Adrenal gland (tissue), 12 donors: ENCODE data around the gene MAP3K15. TPM values are rescaled to one million over a fixed set of nuclear protein-coding genes. Genes with fewer than 3 reads are reported as not detected.

Experiments
- DNase-seq, 7 donors: peaks; one replicate each; pipeline ENCODE4 v3.0.0-alpha.2; 2019 to 2020
- H3K27ac ChIP-seq, 5 donors: fragments of 200-600 bp; sonication (generic) in 4 of 5; 1 replicate in 3 of 5; 2 replicates in 2 of 5; pipeline versions ENCODE4 v1.5.1 to v1.8.0; 2016 to 2020; ENCODE audit warnings: mild to moderate bottlenecking in 1 of 5
- H3K27me3 ChIP-seq: fragments of 200-600 bp; 2 replicates; pipeline ENCODE4 v1.8.0; 2021
- H3K36me3 ChIP-seq, 2 donors: fragments of 200-600 bp; replicated peaks in 1 of 2; 1 replicate in 1 of 2; 2 replicates in 1 of 2; pipeline versions ENCODE4 v1.5.1 to v1.8.0; 2018 to 2022
- H3K4me1 ChIP-seq, 2 donors: fragments of 200-600 bp; replicated peaks in 1 of 2; 1 replicate in 1 of 2; 2 replicates in 1 of 2; pipeline versions ENCODE4 v1.5.1 to v1.8.0; 2018 to 2021
- H3K4me3 ChIP-seq, 4 donors: fragments of 200-600 bp; sonication (generic) in 3 of 4; one replicate each; pipeline ENCODE4 v1.5.1; 2016 to 2018
- H3K9me3 ChIP-seq, 3 donors: fragments of 200-600 bp; sonication (generic) in 1 of 3; replicated peaks in 1 of 3; 1 replicate in 2 of 3; 2 replicates in 1 of 3; pipeline versions ENCODE4 v1.5.1 to v1.8.0; 2016 to 2021
- CTCF ChIP-seq, 6 experiments: fragments of 450-650 bp in 4 of 6; fragments of 200-600 bp in 2 of 6; sonication (generic) in 1 of 6; IDR thresholded peaks; 1 replicate in 5 of 6; 2 replicates in 1 of 6; pipeline versions ENCODE4 v1.5.1 to v1.8.0; 2016 to 2021; ENCODE audit warnings: antibody characterized with exemption in 6 of 6, mild to moderate bottlenecking in 2 of 6, moderate library complexity in 1 of 6
- POLR2A ChIP-seq, 2 donors: fragments of 450-650 bp; IDR thresholded peaks; one replicate each; pipeline ENCODE4 v1.6.1; 2017; ENCODE audit warnings: antibody characterized with exemption in 2 of 2, mild to moderate bottlenecking in 2 of 2, moderate library complexity in 1 of 2
- WGBS, 4 donors: extraction: QIAGEN DNeasy Blood & Tissue Kit in 2 of 4; methylation state at CpG; one replicate each; pipeline versions ENCODE4 v1.1.5 to v1.1.7; 2013 to 2017; 5-methylcytosine and 5-hydroxymethylcytosine counted together
- intact Hi-C, 2 donors: fragments of 100-400 bp; cut with DNase I; formaldehyde crosslinking; loops; one replicate each; pipeline versions ENCODE4 v1.14.1 to v1.15.0; 2022 to 2023
- polyA plus RNA-seq, 3 donors: library from polyadenylated mRNA; stranded (reverse); fragments of 200-250 nt in 2 of 3; fragments of 350-450 nt in 1 of 3; fragmentation: Illumina TruSeq in 1 of 3; extraction: RNeasy Lipid Tissue Mini Kit (QIAGEN cat#74804) in 1 of 3; gene quantifications; one replicate each; pipeline ENCODE4 v1.2.3, GENCODE V29; 2013 to 2014
- total RNA-seq, 9 donors: library from RNA; depleted of rRNA in 4 of 9; stranded (reverse); fragments of >200 nt in 4 of 9; fragments of 120-200 nt in 1 of 9; fragmentation: NEBNext Ultra II Directional in 1 of 9; extraction: Animal tissue kit (Norgen Biotek cat#: 25700) in 1 of 9; gene quantifications; one replicate each; pipeline versions ENCODE4 v1.1.0 to v1.2.4, GENCODE V29; 2013 to 2023
- donor health status: healthy with polysubstance abuse.
- donor health status: Bipolar disorder and iron deficiency.
- donor health status: DM: yes; HTN: yes; CAD: no.
- donor health status: DM: no; HTN: no; CAD: no.
- donor health status: DM: no; HTN: no; CAD: no.
- donor health status: DM: yes; HTN: yes; CAD: no.

Gene MAP3K15
- total and polyA plus RNA-seq, 12 donors, result 28.9 to 92.3 (median 67.9) TPM

GRCh38 chrX:19544693-19545305 is 29.5 kb upstream of the MAP3K15 start:
- intact Hi-C loops, result no loop called here
- no peaks in the 10 kb centered on the region for H3K36me3 ChIP-seq

DNA sequence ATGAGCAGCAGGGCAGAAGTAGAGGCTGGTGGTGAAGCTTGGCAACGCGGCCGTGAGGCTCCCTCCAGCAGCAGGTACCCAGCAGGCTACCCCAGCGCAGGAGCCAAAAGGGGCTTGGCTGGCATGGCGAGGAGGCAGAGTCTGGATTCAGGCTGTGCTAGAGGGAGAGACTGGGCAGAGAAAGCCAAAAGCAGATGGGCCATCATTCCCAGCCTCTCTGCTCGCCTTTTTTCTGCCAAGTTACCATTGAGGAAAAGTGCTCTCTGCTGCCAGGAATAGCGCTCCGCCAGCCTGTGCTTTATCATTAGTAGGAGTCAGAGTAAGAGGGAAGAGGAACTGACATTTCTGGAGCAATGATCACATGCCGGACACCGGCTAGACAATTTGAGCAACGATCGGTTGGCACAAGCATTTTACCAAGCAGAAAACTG is 28.7 kb upstream of the MAP3K15 start:
- WGBS, 4 donors, result 74 to 97% (median 86%) methylated on average over 5 to 12 of the region's 12 CpGs
- intact Hi-C loops, result no loop called here
- TF ChIP-seq POLR2A (IDR thresholded peaks at IDR 0.05) (no peak), CTCF (IDR thresholded peaks at IDR 0.05) (no peak)
- Histone ChIP-seq H3K27me3 (no peaks in the 10 kb centered on the region), H3K36me3 (no peaks in the 10 kb centered on the region), H3K27ac (no peak overlapping the region), H3K4me3 (no peak overlapping the region), H3K9me3 (no peaks in the 10 kb centered on the region), H3K4me1 (no peaks in the 10 kb centered on the region)
- no peak for DNase-seq

More at GRCh38 chrX:19544693-19545305, 29.5 kb upstream of the MAP3K15 start:
- WGBS, 4 donors, result 32 to 41% (median 37%) methylated on average over 8 of the region's 8 CpGs
- no peak overlapping the region for H3K4me3 ChIP-seq
- no peaks in the 10 kb centered on the region for H3K4me1 ChIP-seq
- no peaks in the 10 kb centered on the region for H3K27me3 ChIP-seq
- DNase-seq, result peak; percentile 46 to 71 (median 61)
- no peaks in the 10 kb centered on the region for H3K9me3 ChIP-seq
- TF ChIP-seq POLR2A (IDR thresholded peaks at IDR 0.05), result no peak
- TF ChIP-seq CTCF (IDR thresholded peaks at IDR 0.05), result peak; percentile 47 to 81 (median 62)
- no peak overlapping the region for H3K27ac ChIP-seq

DNA sequence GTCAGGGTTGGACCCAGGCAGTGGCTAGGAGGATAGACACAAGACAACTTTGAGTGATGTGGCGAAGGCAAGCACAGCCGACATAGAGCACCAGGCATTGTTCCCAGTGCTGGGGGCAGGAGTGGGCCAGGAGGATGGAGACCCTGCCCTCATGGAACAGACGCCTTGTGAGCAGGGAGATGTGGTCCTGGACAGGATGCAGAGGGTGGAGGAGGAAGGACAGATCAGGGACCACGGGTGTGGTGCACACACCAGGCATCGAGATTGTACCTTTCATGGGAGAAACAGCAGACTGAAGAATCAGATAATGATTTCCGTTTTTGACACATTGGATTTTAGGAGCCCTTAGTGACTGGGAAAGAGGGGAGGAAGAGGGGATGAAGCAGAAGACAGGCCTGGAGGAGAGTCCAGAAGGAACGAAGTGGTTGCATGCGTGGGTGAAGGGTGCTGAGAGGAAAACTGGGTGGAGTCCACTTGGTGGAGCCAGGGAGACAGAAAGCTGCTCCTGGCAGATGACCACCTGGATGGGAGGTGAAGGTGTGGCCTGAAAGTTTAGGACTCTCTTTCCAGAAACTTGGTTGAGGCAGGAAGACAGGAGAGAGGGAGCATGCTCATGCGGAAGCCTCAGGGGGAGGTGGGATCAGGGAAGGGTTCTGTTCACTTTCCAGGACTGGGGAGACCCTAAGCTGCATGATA is 27.9 kb upstream of the MAP3K15 start:
- H3K36me3 ChIP-seq, result no peaks in the 10 kb centered on the region
- 69 to 88% (median 82%) methylated on average over 9 of the region's 9 CpGs for WGBS, 4 donors
- intact Hi-C loops, result no loop called here

More for the DNA sequence above, 27.9 kb upstream of the MAP3K15 start:
- H3K9me3 ChIP-seq, result no peaks in the 10 kb centered on the region
- H3K4me3 ChIP-seq, result no peak overlapping the region
- H3K4me1 ChIP-seq, result no peaks in the 10 kb centered on the region
- no peak overlapping the region for H3K27ac ChIP-seq
- H3K27me3 ChIP-seq, result no peaks in the 10 kb centered on the region
- TF ChIP-seq POLR2A (IDR thresholded peaks at IDR 0.05) (no peak), CTCF (IDR thresholded peaks at IDR 0.05) (no peak)
- DNase-seq, result no peak
